ENCODE results near the gene SAA2.

SAA2 gene

DNA sequence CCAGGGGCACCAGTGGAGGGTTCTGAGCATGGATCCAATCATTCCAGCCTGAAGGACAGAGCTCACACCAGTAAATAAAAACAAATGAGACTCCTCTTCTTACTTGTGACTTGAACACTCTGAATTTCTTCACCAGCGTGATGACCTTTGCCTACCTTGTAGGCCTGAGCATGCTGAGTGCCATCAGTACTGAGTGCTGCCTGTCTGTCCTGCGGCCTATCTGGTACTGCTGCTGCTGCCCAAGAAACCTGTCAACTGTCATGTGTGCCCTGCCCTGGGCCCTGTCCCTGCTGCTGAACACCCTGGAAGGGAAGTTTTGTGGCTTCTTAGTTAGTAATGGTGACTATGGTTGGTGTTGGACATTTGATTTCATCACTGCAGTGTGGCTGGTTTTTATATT lies 51.9 kb downstream of the SAA2 start:
- no peak for DNase-seq (ENCODE audit: low read depth, low spot score)
